ENCODE results near the gene MED29. TPM values are rescaled to one million over a fixed set of nuclear protein-coding genes. Genes with fewer than 3 reads are reported as not detected.

The MED29 gene
- total RNA-seq = 17.2 TPM

DNA sequence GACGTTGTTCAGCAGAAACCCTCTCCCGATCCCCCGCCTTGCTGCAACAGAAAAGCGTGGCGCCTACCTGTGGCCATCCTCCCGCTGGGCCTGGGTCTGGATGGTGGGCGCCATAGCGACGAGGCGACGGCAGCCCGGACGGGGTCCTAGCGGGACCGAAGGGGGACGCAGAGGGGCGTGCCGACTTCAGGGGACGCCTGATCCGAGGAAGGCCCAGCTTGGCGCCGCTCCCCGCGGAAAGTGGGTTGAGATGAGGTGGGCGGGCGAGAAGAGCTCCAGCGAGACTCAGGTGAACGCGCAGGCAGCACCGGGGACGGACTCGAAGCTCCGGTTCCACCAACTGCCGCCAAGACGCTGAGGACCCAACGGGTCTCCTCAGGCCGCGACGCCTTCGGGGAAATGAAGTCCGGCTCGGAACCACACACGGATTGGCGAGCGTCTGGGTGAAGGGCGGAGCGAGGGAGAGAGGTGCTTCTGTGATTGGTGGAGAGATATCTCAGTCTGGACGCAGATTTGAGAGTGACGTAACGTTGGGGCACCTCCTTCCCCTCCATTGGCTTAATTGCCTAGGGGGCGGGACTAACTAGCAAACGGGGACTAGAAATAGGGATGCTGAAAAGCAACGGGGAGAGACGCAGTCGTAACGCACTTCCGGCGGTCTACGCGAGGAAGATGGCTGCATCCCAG, at the start of gene MED29, which contains the start of gene PAF1:
Gene MED29 (plus strand): TSS at position 628 of the 687 bp plus-strand sequence. CDS start 45 bp downstream, at position 673.
Gene PAF1 (minus strand): TSS at position 356 of the 687 bp plus-strand sequence. CDS start 242 bp downstream, at position 114.
- peak; percentile 99 for DNase-seq

- DNase-seq = peak; percentile 98
Observed at GRCh38 chr19:39341719-39342604, 49.2 kb upstream of the MED29 start, which contains the start of gene SAMD4B. Gene SAMD4B (plus strand): TSS chr19:39342421. CDS start chr19:39356894, 14,473 bp downstream.

- no peak for DNase-seq
Observed at GRCh38 chr19:39342647-39343305, 48.4 kb upstream of the MED29 start.

DNA sequence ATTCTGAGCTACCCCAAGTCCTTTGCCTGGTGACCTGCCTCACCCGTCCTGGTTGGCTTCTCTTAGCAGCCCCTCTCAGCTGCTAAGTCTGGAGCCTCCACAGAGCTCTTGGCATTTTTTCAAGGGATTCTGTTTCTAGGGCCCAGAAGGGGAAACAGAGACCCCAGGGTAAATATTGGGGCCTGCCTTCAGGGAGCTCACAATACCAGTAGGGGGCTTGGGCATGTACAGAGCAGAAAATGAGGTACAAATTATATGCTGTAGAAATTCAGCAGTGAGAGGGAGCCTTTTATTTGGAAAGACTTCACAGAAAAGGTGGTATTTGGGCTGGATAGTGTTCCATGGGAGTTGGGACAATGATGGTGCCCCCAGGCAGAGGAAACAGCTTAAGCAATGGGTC, 45.2 kb upstream of the MED29 start:
- no peak for DNase-seq

DNA sequence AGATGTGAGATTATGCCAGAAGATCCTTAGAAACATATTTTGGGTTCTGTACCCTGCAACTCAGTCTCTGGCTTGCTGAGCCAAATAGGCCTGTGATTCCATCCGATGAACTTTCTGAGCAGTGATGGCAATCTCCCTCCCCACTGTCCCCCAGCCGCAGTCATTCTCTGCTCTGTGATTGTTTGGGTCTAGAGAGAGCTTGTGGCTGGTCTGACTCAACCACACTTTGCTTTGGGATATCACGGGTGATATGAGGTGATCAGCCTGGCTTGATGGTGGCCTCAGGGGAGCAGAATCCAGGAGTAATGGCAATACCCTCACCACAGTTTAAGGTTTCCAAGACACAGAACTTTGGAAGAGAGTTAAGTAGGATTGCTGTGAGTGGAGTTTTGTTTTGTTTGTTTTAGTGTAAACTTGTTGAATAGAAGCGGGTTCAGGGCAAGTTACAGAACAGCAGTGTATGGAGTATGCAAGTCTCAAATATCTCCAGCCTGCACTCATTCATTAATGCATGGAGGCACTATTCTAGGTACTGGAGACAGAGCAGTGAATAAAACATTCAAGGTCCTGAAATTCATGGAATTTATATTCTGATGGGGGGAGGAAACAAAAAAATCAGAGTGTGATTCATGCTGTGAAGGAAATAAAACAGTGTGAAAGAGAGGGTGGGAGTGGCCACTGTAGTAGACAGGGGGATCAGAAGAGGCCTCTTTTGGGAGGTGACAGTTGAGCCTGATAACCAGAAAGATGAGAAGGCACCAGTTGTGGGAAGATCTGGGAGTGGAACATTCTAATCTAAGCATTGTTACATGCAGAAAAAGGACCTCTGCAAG, 43.6 kb upstream of the MED29 start:
- no peak for DNase-seq

- no peak for DNase-seq
Observed at GRCh38 chr19:39349326-39349725, 41.9 kb upstream of the MED29 start.

- DNase-seq = no peak
Observed at GRCh38 chr19:39350156-39350555, 41.0 kb upstream of the MED29 start.

GRCh38 chr19:39351537-39352064, 39.6 kb upstream of the MED29 start:
- no peak for DNase-seq

DNA sequence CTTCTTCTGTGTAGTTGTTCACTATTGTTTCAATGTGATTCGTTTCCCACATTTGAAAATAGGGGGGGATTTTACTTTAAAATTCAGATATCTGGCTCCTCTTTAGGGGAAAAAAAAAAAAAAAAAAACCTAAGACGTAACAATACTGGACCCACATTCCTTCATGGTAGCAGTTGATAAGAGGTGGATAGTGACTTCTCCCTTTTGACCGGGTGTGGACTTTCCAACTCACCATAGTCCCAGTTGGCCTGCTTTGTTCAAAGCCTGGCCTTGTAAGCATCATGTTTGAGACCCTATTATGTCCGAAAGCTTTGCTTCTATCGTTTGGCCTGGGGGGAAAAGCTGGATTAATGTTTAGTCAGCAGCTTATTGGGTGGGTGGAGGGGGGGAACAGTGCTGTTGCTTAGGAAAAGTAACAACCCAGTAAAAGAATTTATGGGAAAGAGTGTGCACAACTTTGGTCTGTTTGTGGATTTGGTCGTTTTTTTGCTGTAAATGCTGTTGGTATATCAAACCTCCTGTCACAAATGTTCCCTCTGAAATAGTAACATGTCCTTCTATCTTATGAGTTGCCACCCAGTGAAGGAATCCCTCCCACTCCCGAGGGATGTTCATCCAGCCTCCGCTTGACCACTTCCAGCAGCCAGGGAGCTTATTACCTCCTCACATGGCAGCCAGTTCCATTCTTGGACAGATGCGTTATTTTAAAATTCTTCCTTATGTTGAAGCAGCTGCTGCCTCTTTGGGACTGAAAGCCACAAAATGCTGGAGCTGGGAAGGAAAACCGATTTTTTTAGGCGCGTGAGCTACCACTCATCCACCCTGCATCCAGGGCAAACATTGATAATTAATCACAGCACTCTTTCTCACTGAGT, 38.6 kb upstream of the MED29 start:
- DNase-seq = peak; percentile 47

DNA sequence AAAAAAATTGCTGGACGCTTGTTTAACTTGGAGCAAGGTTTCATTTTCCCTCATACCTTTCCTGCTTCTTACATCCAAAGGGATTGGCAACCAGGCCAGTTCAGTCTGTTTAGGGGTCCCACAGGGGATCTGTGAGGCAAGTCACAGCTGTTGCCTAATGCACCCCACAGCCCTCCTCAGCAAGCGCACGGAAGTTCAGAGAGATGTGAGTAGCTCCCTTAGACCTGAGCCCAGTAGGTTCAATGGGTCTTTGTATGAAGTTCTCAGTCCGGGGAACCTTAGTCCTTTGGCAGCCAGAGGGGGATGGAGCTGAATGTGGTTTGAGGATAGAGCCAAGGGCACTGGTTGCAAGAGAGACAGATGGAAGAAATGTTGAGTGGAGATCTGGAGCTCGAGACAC, 35.9 kb upstream of the MED29 start:
- no peak for DNase-seq

- no peak for DNase-seq
Observed at GRCh38 chr19:39356073-39356472, 35.1 kb upstream of the MED29 start.

- no peak for DNase-seq
Observed at GRCh38 chr19:39356647-39357046, 34.5 kb upstream of the MED29 start.

DNA sequence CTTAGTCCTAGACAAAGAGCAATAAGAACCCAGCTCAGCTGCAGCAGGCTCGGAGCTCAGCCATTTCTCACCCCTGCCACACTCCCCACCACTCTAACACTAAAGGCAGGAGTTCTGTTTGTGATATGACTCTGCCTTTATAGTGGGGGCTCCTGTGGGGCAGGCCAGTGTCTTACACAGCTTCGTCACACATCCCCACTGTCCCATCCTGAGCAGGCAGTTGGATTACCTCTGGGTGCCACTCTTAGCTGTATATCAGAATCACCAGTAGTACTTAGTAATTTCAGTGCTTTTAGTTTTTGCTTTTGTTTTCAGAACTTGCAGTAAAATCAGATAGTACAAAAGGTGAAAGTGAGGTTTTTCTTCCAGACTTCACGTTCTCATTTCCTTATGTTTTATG, 32.2 kb upstream of the MED29 start:
- DNase-seq = no peak

- no peak for DNase-seq
Observed at GRCh38 chr19:39360599-39360998, 30.6 kb upstream of the MED29 start.

DNA sequence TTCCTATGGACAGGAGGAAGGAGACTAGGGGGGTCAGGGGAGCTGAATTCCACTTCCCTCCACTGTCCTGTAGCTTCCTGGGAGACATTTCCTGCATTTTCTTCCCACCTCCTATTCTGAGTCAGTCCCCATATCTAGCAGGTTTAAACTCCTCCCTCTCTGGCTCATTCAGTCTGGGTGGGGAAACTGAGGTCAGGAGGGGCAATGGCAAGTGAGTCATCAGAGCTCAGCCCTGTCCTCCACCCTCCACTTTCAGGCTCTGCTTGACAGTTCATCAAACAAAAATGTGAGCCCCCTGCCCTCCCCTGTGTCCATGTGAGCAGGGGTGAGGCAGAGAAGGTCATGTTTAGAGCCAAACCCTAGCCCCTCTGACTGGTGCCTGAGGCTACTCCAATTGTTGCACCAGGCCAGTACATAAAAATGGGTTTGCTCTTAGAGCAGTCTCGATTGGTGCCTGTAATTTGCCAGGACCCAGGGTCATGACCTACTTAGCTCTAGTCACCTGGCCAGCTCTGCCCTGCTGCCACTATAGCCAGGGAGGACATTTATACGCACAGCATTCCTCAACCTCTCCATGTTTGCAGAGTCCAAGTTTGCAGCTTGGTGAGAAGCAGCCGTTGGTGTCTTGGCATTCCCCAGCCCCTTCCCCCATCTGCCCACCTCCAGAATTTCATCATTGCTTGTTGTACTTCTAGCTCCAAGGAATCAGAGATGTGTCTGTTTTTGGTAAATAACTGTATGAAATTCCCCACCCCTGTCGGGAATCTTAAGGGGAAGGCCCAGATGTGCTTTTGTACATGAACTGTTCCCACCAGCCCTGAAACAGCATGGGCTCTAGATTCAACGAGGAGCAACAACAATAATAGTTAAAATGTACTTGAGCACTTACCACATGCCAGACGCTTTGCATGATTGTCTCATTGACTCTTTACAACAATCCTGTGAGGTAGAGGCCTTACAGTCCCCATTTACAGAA, 28.2 kb upstream of the MED29 start:
- no peak for DNase-seq

GRCh38 chr19:39363901-39364457, 27.2 kb upstream of the MED29 start:
- peak; percentile 80 for DNase-seq

- DNase-seq = no peak
Observed at GRCh38 chr19:39365531-39365930, 25.6 kb upstream of the MED29 start.

- DNase-seq = no peak
Observed at GRCh38 chr19:39369200-39369599, 22.0 kb upstream of the MED29 start.

DNA sequence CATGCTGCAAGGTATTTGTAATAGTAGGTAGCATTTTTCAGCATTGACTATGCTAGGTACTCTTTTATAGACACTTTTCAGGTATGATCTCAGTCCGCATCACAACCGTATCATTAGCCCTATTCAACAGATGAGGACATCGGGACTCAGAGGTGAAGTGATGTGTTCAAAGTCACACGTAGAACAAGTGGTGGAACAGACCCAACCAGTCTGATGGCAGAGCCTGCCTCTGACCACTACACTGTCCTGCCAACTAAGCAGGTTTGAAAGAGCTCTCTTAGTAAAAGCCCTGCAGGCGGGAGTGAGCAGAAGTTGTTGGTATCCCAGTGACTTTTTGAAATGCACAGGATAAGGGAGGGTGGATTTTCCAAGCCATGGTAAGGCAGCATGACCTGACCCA, 20.4 kb upstream of the MED29 start:
- DNase-seq = no peak

Data from occipital lobe (tissue), 2 donors.